NCI-H1436 (cell line): ENCODE data around the gene PDZRN3.

Experiments used
- DNase-seq: peaks from one replicate; lab custom pipeline; 2025; lab: John Stamatoyannopoulos, UW

The PDZRN3 gene

GRCh38 chr3:73555076-73555475 lies 69.7 kb downstream of the PDZRN3 start:
- no peak for DNase-seq

- DNase-seq: no peak
Observed at GRCh38 chr3:73552700-73553099, 72.0 kb downstream of the PDZRN3 start.

- no peak for DNase-seq
Observed at GRCh38 chr3:73550032-73550431, 74.7 kb downstream of the PDZRN3 start.

GRCh38 chr3:73549051-73549600 lies 75.6 kb downstream of the PDZRN3 start:
- no peak for DNase-seq

- no peak for DNase-seq
Observed at GRCh38 chr3:73548436-73548835, 76.3 kb downstream of the PDZRN3 start.

GRCh38 chr3:73547427-73548248 lies 77.1 kb downstream of the PDZRN3 start:
- no peak for DNase-seq

GRCh38 chr3:73546961-73547360 lies 77.8 kb downstream of the PDZRN3 start:
- DNase-seq: no peak

GRCh38 chr3:73543412-73543811 lies 81.3 kb downstream of the PDZRN3 start:
- no peak for DNase-seq

GRCh38 chr3:73542136-73542535 lies 82.6 kb downstream of the PDZRN3 start:
- DNase-seq: no peak

GRCh38 chr3:73540969-73541740 lies 83.6 kb downstream of the PDZRN3 start:
- no peak for DNase-seq

- no peak for DNase-seq
Observed at GRCh38 chr3:73538486-73538885, 86.3 kb downstream of the PDZRN3 start.

GRCh38 chr3:73536952-73537351 lies 87.8 kb downstream of the PDZRN3 start:
- DNase-seq: no peak

GRCh38 chr3:73536336-73536895 lies 88.3 kb downstream of the PDZRN3 start:
- DNase-seq: no peak

- no peak for DNase-seq
Observed at GRCh38 chr3:73535931-73536330, 88.8 kb downstream of the PDZRN3 start.

- no peak for DNase-seq
Observed at GRCh38 chr3:73535137-73535536, 89.6 kb downstream of the PDZRN3 start.

- no peak for DNase-seq
Observed at GRCh38 chr3:73530022-73530396, 94.7 kb downstream of the PDZRN3 start.

GRCh38 chr3:73529308-73530021 lies 95.3 kb downstream of the PDZRN3 start:
- no peak for DNase-seq

GRCh38 chr3:73525591-73525990 lies 99.2 kb downstream of the PDZRN3 start:
- no peak for DNase-seq

- DNase-seq: no peak
Observed at GRCh38 chr3:73523661-73524060, 101.1 kb downstream of the PDZRN3 start.

- no peak for DNase-seq
Observed at GRCh38 chr3:73521734-73522336, 102.9 kb downstream of the PDZRN3 start.

GRCh38 chr3:73520931-73521461 lies 103.7 kb downstream of the PDZRN3 start:
- DNase-seq: no peak
